ENCODE results near the gene MDC1. TPM values are rescaled to one million over a fixed set of nuclear protein-coding genes. Genes with fewer than 3 reads are reported as not detected.
A peak's percentile ranks its signal among the peaks of the same experiment; 100 is the strongest.
"Not testable (repeated sequence)": the region's sequence is repeated elsewhere in the genome, so short reads cannot be mapped to it uniquely, and the experiment has no call there.

The MDC1 gene
- total RNA-seq, 1 donor from 2014 or later = 14.9 TPM

DNA sequence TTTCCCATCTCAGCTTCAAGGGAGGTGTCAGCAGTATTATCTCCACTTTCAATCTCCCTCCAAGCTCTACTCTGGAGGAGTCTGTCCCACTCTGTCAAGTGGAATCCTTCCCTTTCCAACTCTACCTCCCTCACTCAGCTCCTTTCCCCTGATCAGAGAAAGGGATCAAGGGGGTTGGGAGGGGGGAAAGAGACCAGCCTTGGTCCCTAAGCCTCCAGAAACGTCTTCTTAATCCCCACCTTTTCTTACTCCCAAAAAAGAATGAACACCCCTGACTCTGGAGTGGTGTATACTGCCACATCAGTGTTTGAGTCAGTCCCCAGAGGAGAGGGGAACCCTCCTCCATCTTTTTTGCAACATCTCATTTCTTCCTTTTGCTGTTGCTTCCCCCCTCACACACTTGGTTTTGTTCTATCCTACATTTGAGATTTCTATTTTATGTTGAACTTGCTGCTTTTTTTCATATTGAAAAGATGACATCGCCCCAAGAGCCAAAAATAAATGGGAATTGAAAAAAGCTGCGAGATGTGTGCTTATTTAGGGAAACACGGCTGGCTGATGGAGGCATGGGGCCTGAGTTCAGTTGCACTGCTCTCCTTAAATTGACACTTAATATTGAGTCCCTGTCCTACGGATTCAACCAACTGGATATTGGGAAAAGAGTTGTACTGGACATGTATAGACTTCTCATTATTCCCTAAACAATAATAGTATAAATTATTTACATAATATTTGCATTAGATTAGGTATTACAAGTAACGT is 8.0 kb upstream of the MDC1 start:
- DNase-seq (ENCODE audit: low spot score) = no peak

DNA sequence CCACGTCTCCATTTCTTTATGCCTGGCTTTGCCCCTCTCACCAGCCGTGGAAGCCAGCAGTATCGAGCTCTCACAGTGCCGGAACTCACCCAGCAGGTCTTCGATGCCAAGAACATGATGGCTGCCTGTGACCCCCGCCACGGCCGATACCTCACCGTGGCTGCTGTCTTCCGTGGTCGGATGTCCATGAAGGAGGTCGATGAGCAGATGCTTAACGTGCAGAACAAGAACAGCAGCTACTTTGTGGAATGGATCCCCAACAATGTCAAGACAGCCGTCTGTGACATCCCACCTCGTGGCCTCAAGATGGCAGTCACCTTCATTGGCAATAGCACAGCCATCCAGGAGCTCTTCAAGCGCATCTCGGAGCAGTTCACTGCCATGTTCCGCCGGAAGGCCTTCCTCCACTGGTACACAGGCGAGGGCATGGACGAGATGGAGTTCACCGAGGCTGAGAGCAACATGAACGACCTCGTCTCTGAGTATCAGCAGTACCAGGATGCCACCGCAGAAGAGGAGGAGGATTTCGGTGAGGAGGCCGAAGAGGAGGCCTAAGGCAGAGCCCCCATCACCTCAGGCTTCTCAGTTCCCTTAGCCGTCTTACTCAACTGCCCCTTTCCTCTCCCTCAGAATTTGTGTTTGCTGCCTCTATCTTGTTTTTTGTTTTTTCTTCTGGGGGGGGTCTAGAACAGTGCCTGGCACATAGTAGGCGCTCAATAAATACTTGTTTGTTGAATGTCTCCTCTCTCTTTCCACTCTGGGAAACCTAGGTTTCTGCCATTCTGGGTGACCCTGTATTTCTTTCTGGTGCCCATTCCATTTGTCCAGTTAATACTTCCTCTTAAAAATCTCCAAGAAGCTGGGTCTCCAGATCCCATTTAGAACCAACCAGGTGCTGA is 7.0 kb upstream of the MDC1 start:
- not testable (repeated sequence) for DNase-seq (ENCODE audit: low spot score)

DNA sequence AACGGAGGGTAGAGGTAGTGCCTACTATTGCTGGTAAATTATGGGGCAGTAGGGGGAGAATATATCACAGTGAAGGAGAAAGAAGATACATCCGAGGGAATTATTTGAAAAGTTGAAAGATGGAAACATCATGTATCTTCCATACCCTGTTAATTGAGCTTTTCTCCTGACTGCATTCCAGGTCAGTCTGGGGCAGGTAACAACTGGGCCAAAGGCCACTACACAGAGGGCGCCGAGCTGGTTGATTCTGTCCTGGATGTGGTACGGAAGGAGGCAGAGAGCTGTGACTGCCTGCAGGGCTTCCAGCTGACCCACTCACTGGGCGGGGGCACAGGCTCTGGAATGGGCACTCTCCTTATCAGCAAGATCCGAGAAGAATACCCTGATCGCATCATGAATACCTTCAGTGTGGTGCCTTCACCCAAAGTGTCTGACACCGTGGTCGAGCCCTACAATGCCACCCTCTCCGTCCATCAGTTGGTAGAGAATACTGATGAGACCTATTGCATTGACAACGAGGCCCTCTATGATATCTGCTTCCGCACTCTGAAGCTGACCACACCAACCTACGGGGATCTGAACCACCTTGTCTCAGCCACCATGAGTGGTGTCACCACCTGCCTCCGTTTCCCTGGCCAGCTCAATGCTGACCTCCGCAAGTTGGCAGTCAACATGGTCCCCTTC is 6.2 kb upstream of the MDC1 start:
- DNase-seq (ENCODE audit: low spot score) = not testable (repeated sequence)

DNA sequence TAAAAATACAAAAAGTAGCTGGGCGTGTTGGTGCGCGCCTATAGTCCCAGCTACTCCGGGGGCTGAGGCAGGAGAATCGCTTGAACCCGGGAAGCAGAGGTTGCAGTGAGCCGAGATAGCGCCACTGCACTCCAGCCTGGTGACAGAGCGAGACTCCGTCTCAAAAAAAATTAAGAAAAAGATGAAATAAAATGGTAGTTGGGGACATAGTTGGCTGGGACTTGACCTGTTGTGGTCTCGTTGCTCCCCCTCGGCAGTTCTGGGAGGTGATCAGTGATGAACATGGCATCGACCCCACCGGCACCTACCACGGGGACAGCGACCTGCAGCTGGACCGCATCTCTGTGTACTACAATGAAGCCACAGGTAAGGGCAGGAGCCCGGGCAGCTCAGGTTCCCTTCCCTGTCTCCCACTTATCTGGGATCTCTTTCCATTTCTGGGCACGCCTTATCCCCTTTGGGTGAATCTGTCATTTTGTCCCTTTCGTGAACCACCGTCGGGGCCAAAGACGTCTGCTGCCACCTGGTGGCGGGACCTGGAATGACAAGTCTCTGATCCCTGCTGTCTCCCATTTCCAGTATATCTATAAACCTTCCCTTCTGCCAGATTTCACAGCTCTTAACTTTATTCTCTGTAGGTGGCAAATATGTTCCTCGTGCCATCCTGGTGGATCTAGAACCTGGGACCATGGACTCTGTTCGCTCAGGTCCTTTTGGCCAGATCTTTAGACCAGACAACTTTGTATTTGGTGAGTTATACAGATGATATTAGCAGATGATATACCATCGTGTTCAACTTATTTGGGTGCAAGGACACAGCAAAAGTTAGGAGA is 5.4 kb upstream of the MDC1 start:
- peak; percentile 76 for DNase-seq (ENCODE audit: low spot score)

DNA sequence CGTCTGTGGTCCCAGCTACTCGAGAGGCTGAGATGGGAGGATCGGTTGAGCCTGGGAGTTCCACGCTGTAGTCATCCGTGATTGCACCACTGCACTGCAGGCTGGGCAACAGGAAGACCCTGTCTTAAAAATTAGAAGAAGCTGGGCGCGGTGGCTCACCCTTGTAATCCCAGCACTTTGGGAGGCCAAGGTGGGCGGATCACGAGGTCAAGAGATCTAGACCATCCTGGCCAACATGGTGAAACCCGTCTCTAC is 4.9 kb upstream of the MDC1 start:
- peak; percentile 43 for DNase-seq (ENCODE audit: low spot score)

DNA sequence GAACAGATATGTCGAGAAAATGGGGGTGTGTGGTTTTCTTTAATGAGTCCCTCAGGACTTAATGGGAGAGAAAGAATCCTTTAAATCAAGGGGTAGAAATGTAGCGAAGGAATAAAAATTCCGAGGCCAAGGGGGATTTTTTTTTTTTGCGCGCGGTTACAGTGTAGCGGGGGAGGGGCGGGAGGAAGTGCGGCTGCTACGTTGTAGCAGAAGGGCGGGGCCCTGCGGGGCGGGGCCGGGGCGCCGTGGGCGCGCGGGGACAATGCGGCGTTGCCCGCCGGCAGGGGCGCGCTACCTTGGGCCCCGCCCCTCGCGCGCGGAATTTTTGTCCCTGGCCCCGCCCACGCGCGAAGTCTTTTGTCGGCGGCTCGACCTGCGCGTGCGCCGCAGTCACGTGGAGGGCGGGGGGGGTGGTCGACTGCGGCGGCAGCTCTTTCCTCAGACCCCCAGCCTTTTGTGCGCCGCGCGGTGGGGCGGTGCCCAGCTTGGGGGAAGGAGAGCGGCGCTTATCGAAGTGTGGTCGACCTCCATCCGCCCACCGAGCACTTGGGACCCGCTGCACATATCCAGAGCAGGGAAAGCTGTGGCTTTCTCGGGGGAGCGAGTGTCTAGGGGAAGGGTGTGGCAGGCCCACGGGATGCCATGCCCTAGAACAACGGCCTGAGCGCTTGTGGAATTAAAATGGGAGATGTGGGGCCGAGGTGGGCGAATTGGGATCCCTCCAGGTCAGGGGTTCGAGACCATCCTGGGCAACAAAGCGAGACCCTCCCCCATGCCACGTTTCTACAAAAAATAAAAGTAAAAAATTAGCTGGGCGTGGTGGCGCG is 4.3 kb upstream of the MDC1 start:
- DNase-seq (ENCODE audit: low spot score) = peak; percentile 89

DNA sequence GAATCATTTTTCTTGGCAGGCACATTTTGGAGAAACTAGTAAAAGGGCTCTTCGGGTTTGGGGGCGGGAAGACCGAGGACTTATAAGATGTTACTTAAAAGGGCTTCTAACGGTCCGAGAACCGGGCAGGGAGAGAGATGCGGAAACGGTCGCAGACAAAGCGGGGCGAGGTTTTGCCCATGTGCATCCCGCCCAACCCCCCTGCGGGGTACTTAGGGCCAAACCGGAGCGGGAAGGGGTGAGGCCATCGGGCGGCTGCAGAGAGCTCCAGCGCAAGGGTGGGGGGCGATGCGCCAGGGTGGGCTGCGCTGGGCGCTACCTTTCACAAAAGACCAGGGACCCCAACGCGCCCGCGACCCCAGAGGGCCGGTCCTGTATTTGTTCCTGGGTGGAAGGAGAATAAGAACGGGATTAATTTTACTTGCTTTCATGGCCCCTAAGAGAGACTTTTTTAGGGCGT is 3.7 kb upstream of the MDC1 start:
- DNase-seq (ENCODE audit: low spot score) = peak; percentile 60

DNA sequence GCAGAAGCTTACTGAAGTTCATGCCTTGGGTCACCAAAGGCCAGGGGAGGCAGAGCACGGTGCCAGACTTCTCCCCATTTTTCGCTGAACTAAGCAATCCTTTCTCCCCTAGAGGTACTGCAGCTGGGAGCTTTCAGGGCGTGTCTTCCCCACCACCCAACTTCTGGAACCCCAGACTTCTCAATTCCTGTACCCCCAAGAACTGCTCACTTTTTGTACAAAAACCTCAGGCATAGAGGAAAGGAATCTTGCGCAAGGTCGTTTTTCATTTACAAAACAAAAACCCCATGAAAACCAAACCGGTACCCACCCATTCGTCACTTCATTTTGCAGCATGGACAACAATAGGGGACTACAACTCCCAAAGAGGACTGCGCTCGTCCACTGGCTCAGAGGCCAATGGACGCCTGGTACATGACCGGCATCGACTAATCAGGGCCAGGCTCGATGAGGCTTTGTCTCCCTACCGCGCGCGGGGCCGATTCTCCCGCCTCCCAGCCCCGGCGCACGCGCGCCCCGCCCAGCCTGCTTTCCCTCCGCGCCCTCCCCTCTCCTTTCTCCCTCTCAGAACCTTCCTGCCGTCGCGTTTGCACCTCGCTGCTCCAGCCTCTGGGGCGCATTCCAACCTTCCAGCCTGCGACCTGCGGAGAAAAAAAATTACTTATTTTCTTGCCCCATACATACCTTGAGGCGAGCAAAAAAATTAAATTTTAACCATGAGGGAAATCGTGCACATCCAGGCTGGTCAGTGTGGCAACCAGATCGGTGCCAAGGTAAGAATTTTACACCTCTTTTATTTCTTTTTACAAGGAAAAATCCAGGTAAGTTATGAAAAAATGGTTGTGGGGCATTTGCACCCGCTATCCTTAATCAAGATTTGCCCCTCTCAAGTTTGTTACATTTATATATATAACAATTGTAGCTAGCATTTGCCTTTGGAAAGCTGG is 3.0 kb upstream of the MDC1 start, which contains the start of gene TUBB:
TUBB (plus strand) TSS at position 562 of the 947 bp plus-strand sequence; CDS start at position 717, 155 bp downstream.
- DNase-seq (ENCODE audit: low spot score) = peak; percentile 99

DNA sequence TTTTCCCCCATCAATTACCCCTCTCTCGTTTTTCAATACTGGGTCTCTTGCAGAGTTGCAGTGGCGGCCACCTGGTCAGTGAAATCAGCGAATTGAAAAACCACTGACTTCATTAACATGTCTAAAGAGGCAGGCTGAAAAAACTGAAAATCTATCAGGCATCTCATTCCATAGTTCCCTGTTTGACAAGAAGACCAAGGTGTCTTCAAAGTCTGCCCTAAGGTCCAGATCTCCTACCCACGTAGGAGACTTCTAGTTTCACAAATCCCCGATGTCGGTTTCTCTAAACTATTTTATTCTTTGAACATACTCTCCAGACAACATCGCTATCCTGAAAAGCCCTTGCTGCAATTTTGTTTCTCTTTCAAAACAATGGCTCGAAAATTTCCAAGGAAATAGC is 2.3 kb upstream of the MDC1 start:
- DNase-seq (ENCODE audit: low spot score) = no peak

DNA sequence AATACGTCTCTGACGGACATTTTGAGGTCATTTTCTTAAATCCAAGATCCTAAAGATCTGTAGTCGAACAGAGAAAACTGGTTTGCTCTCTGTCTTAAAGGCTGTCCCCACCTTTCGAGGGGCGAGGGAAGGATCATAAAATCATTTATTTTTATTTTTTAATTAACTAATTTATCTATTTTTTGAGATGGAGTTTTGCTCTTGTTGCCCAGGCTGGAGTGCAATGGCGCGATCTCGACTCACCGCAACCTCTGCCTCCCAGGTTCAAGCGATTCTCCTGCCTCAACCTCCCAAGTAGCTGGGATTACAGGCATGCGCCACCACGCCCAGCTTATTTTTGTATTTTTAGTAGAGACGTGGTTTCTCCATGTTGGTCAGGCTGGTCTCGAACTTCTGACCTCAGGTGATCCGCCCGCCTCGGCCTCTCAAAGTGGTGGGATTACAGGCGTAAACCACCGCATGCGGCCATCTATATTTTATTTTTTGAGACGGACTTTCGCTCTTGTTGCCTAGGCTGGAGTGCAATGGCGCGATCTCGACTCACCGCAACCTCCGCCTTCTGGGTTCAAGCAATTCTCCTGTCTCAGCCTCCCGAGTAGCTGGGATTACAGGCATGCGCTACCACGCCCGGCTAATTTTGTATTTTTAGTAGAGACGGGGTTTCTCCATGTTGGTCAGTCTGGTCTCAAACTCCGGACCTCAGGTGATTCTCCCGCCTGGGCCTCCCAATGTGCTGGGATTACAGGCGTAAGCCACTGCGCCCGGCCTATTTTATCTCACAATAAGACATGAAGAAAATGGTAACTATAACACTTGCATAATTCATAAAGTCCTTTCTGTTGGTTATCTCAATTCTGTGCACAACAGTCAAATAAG is 1.0 kb upstream of the MDC1 start:
- DNase-seq (ENCODE audit: low spot score) = not testable (repeated sequence)

DNA sequence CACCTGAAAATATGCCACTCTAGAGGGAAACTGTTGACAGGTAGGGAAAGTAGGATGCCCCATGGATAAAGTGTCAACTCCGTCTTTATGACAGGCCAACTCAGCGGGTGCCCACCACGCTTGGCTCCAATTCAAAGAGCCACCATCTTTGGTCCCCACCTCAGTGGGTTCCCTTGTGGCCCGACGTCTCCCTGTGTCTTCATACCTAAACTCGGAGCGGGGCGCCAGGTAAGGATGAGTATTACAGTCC is 277 bp downstream of the MDC1 start:
- no peak for DNase-seq (ENCODE audit: low spot score)

DNA sequence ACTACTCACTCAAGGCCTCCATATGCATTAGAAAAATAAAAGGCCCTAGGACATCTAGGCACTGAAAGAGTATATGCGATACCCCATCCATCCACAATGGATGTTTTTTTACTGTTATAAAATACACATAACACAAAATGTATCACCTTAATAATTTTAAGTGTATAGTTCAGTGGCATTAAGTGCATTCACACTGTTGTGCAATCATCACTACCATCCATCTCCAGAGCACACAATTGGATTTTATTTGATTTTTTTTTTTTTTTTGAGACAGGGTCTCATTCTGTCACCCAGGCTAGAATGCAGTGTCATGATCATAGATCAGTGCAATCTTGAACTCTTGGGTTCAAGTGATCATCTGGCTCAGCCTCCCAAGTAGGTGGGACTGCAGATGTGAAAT is 2.8 kb downstream of the MDC1 start:
- no peak for DNase-seq (ENCODE audit: low spot score)

DNA sequence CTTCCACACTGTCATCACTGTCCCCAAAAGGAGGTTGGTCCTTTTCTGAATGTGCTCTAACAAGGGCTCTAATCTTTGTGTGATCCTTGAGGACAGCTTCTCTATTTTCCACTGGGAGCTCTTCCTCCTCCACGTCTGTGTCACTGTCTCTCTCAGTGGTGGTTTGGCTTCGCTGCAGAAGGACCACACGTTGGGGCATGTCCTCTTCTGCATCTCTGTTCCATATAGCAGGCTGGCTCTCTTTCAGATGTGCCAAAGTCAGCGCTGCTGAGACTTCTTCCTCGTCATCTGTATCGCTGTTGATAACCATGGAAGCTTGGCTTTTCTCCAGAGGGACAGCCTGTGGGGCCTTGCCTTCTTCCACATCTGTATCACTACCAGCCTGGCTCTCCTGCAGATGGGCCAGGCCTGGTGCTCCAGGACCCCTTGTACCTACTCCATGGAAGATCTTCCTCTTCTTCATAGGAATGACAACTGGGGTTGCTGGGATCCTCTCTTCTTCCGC is 4.6 kb downstream of the MDC1 start:
- no peak for DNase-seq (ENCODE audit: low spot score)

DNA sequence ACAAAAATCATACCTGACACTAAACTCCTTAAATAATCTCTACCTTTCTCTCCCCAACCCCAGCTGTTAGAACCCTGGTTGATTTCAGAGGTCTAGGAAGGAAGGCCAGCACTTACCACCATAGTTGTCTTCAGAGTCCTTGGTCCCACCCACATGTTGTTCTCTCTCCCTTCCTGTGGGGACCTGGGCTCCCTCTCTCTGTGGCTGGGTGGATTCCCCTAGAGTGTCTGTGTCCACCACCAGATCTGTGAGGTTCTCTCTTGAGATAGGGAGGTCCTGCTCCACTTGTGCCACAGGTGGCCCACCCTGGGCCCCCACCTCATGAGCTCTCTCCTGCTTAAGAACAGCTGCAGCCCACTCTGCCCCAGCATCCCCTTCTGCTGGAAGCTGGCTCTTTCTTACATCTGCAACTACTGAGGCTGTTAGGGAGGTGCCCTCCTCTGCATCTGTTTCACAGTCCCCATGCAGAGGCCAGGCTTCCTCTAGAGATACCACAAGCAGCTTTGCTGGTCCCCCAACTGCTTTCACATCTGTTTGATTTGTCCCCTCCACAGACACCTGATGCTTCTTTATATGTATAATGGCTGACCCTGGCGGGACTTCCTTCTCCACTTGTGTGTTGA is 5.2 kb downstream of the MDC1 start:
- no peak for DNase-seq (ENCODE audit: low spot score)

DNA sequence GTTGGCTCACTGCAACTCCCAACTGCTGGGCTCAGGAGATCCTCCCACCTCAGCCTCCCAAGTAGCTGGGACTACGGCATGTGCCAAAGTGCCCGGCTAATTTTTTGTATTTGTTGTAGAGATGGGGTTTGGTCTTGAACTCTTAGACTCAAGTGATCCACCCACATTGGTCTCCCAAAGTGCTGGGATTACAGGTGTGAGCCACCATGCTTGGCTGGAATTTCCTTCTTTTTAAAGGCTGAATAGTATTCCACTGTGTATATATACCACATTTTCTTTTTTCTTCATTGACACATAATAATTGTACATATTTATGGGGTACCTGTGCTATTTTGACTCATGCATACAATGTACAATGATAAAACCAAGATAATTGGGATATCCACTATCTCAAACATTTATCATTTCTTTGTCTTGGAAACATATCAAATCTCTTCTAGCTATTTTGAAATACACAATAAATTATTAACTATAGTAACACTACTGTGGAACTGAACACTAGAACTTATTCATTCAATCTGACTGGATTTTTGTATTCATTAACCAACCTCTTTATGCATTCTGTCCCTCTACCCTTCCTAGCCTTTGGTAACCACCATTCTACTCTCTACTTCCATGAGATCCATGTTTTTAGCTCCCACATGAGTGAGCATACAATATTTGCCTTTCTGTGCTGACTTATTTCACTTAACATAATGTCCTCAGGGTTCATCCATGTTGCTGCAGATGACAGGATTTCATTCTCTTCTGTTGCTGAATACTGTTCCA is 7.8 kb downstream of the MDC1 start:
- DNase-seq (ENCODE audit: low spot score) = no peak

DNA sequence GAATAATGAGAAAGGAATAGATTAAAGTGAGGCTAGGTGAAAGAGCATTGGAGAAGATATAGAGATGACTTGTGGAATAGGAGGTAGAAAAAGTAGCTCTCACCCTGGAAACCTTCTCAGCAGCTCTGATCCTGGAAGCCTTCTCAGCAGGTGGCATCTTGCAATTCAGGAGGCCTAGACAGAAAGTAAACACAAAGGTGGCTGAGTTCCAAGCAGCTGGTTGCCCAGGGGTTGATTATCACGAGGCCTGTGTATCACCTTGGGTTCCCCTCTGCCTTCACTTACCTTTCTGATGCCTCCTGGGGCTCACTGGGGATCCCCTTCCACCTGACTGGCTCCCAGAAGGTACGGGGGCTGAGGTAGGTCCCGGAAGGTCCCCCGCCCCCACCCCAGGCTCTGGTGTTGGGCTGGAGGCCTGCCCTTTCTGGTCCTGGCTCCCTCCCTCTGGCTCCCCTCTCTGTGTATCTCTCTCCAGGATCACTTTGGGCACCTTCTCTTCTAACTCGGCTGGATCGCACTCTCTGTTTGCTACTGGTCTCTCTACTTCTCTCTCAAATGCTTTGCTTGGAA is 9.7 kb downstream of the MDC1 start:
- no peak for DNase-seq (ENCODE audit: low spot score)

DNA sequence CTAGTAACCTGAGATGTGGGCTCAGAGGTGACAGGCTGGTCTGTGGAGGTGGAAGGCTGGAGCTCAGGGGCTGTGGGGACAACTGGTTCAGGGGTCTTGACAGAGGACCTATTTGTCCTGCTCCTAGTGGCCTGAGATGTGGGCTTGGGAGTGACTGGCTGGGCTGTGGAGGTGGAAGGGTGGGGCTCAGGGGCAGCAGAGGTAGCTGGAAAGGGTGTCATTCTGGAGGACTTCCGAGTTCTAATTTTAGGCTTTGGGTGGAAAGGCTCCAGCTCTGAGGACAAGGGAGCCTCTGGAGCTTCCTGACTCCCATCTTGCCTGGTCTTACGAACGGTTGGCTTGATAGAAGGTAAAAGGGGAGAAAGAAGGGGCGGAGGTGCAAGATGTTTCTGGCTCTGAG is 11.5 kb downstream of the MDC1 start:
- DNase-seq (ENCODE audit: low spot score) = no peak
